GM12873 (cell line): ENCODE measurements around the gene JPH2.

Source experiments
- CTCF ChIP-seq: IDR thresholded peaks from 2 replicates; pipeline ENCODE4 v1.5.1; 2012; ENCODE audit warnings: low read depth, mild to moderate bottlenecking, moderate library complexity, low read length, control low read depth; ENCODE audit not compliant: insufficient read depth; ENCODE audit errors: missing control alignments

Gene JPH2

DNA sequence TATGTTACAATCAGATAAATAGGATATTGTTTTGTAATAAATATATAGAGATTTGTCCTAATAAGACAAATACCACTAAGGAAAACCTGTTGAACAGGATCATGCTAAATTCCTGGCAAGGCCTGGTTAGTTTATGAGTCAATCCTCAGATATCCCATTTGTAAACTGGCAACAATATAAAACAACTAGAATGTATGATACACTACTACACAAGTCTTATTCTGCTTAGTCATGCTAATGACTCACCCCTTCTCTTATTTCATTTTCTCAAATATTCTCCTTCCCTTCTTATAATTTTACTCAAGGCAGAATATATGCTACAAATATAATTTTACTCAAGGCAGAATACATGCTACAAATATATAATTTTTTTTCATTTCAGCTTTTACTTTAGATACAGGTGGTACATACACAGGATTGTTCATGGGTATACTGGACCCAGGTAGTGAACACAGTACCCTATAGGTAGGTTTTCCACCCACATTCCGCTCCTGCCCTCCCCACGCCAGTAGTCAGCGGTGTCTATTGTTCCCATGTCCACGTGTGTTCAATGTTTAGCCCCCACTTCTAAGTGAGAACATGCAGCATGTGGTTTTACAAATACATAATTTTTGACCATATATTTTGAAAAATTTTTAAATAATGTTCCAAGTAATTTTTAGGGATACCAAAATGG is 17.3 kb upstream of the JPH2 start:
- TF ChIP-seq CTCF = no peak

- no peak for TF ChIP-seq CTCF
Observed at GRCh38 chr20:44203161-44203560, 16.2 kb upstream of the JPH2 start.

- TF ChIP-seq CTCF = no peak
Observed at GRCh38 chr20:44200983-44201382, 14.0 kb upstream of the JPH2 start.

DNA sequence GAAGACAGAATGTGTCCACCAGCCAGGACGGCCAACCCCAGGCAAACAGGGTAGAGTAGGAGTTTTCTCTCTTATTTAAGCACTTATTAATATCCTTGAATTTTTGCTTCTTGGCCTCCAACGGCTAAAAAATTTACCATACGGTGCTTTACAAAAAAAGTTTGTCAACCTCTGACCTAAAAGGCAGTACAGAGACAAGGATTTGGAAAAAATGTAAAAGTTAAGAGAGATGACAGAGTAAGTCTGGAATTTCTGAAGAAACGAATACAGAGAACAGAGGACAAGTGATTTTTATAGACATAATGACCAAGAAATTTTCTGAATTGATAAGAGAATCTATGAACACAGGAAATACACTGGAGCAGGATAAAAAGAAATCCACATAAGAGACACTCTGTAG is 13.4 kb upstream of the JPH2 start:
- no peak for TF ChIP-seq CTCF

DNA sequence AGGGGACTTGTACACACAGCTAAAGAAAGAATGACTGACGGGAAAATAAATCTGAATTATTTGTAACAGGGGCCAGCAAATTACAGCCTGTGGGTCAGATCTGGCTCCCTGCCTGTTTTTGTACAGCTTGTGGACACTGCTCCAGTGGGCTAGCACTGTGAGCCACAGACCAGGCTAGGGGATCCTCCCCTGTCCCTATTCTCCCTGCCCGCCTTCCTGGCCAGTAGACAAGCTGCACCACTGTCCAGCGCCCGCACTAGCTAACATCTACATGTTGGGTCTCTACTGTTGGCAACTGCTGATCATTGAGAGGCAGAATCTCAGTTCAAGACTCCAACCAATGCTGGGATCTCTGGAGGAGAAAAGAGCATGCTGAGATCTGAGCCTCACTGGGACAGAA is 12.9 kb upstream of the JPH2 start:
- TF ChIP-seq CTCF = no peak

- TF ChIP-seq CTCF = no peak
Observed at GRCh38 chr20:44198872-44199271, 11.9 kb upstream of the JPH2 start.

DNA sequence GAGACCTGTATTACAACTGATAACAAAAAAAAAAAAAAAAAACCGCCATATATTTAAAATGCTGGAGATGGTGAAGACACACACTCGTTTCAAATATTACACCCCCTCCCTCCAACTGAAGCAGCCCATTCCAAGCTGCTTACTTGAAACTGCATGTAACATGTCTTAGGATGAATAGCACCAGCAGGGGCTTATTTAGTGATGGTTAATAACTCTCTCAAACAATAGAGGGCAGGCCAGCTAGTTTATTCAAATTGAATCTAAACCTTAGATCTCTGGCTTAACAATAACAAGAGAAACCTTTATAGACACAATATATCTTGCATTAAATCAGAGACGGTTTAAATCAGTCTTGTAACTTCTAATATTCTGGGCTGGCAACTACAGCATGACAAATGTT is 9.3 kb upstream of the JPH2 start:
- TF ChIP-seq CTCF = no peak
